OCI-LY7 (cell line): ENCODE results near the gene OR6A2. TPM values are rescaled to one million over a fixed set of nuclear protein-coding genes. Genes with fewer than 3 reads are reported as not detected.

Experiments
- BruUV-seq: library from RNA; stranded (reverse); fragments of 400-500 nt; replicated peaks from 2 replicates; lab custom pipeline; 2021; lab: Mats Ljungman, UMichigan
- CTCF ChIA-PET: fragments of 300-600 bp; sonication (Branson Sonifier 250); formaldehyde crosslinking; loops from one replicate; lab custom pipeline; 2022; ENCODE audit warnings: antibody characterized with exemption; ENCODE audit not compliant: unreplicated experiment; lab: Charles Lee
- POLR2A ChIA-PET: fragments of 300-600 bp; sonication (Branson Sonifier 250); formaldehyde crosslinking; loops from one replicate; lab custom pipeline; 2022; ENCODE audit warnings: antibody characterized with exemption; lab: Charles Lee
- DNase-seq: peaks from one replicate; pipeline ENCODE4 v3.0.0-alpha.2; 2015; ENCODE audit warnings: low spot score
- H2AFZ ChIP-seq: fragments of 200-600 bp; sonication (generic), shearing (Covaris generic); 2 replicates; pipeline ENCODE4 v1.6.1; 2014; ENCODE audit warnings: mild to moderate bottlenecking, antibody characterized with exemption, low read length, moderate library complexity
- H3K27ac ChIP-seq: fragments of 200-600 bp; sonication (generic); 2 replicates; pipeline ENCODE4 v1.5.1; 2014; ENCODE audit warnings: mixed run types, low read depth, mild to moderate bottlenecking, moderate library complexity, low read length, inconsistent platforms; ENCODE audit not compliant: poor library complexity, severe bottlenecking
- H3K36me3 ChIP-seq: fragments of 200-600 bp; sonication (generic); 2 replicates; pipeline ENCODE4 v1.6.1; 2014; ENCODE audit warnings: mild to moderate bottlenecking, antibody characterized with exemption, low read length, moderate library complexity, mixed read lengths; ENCODE audit not compliant: insufficient read depth
- H3K4me1 ChIP-seq: fragments of 200-600 bp; sonication (generic); 2 replicates; pipeline ENCODE4 v1.5.1; 2014; ENCODE audit warnings: mild to moderate bottlenecking, low read length; ENCODE audit not compliant: insufficient read depth, poor library complexity, severe bottlenecking
- H3K4me2 ChIP-seq: fragments of 200-600 bp; sonication (generic); 2 replicates; pipeline ENCODE4 v1.6.1; 2014; ENCODE audit warnings: mild to moderate bottlenecking, low read length
- H3K4me3 ChIP-seq: fragments of 200-600 bp; sonication (generic); 2 replicates; pipeline ENCODE4 v1.5.1; 2014; ENCODE audit warnings: mild to moderate bottlenecking, low read depth, low read length; ENCODE audit not compliant: poor library complexity, severe bottlenecking
- H3K79me2 ChIP-seq: fragments of 200-600 bp; sonication (generic); 2 replicates; pipeline ENCODE4 v1.6.1; 2016; ENCODE audit warnings: low read depth, mild to moderate bottlenecking, low read length, moderate library complexity, mixed read lengths; ENCODE audit not compliant: insufficient read depth
- H3K9me2 ChIP-seq: fragments of 200-600 bp; sonication (generic); 2 replicates; pipeline ENCODE4 v1.6.1; 2016; ENCODE audit warnings: mild to moderate bottlenecking, low read length, mixed read lengths; ENCODE audit not compliant: insufficient read depth
- H3K9me3 ChIP-seq: fragments of 200-600 bp; sonication (generic); 2 replicates; pipeline ENCODE4 v1.6.1; 2014; ENCODE audit warnings: mild to moderate bottlenecking, mixed run types, low read length, mixed read lengths
- H4K20me1 ChIP-seq: fragments of 200-600 bp; sonication (generic); 2 replicates; pipeline ENCODE4 v1.6.1; 2014; ENCODE audit warnings: mild to moderate bottlenecking, antibody characterized with exemption, low read length, moderate library complexity, mixed read lengths; ENCODE audit not compliant: insufficient read depth
- CTCF ChIP-seq: fragments of 200-600 bp; sonication (generic); conservative IDR thresholded peaks from 2 replicates; pipeline ENCODE4 v1.5.1; 2014; ENCODE audit warnings: mild to moderate bottlenecking, antibody characterized with exemption, low read length, moderate library complexity, mixed read lengths
- EZH2phosphoT487 ChIP-seq: fragments of 200-600 bp; sonication (generic); IDR thresholded peaks from 2 replicates; pipeline ENCODE4 v1.6.1; 2018; ENCODE audit warnings: low read depth, borderline replicate concordance, mild to moderate bottlenecking, mixed run types, antibody characterized with exemption, low read length, moderate library complexity, mixed read lengths
- intact Hi-C: fragments of 100-400 bp; cut with micrococcal nuclease; formaldehyde crosslinking; loops from one replicate; pipeline ENCODE4 v1.10.0; 2022; ENCODE audit not compliant: unreplicated experiment
- total RNA-seq, 2 experiments: library from RNA; depleted of rRNA in 1 of 2; stranded (reverse); fragments of >200 nt in 1 of 2; shearing (Covaris generic) in 1 of 2; gene quantifications; 2 replicates each; pipeline ENCODE4 v1.2.3, GENCODE V29; 2014 to 2022

Gene OR6A2
- total RNA-seq, 2 experiments from 2014 or later = 2.2 TPM

GRCh38 chr11:6755953-6756347 lies 43.5 kb downstream of the OR6A2 start:
- Histone ChIP-seq H3K4me3 (no peak overlapping the region), H3K9me2 (no peaks in the 10 kb centered on the region), H2AFZ (no peak overlapping the region), H3K9me3 (no peaks in the 10 kb centered on the region), H3K27ac (no peak overlapping the region), H3K79me2 (no peaks in the 10 kb centered on the region), H3K36me3 (no peaks in the 10 kb centered on the region), H3K4me1 (no peaks in the 10 kb centered on the region), H4K20me1 (no peaks in the 10 kb centered on the region), H3K4me2 (no peak overlapping the region)
- no TSS peak for BruUV-seq
- intact Hi-C loops = no loop called here
- POLR2A ChIA-PET = interaction anchor here (0.6 to 1.3 kb wide), 3 partner anchors 9 to 44 kb away, joined by 3 to 4 read pairs (median 3); no protein-coding TSS in a partner anchor
- no peak for DNase-seq
- CTCF ChIA-PET = interaction anchor here (1.6 kb wide), 1 partner anchor 10 kb away, joined by 12 read pairs; no protein-coding TSS in a partner anchor
- TF ChIP-seq EZH2phosphoT487 = no peak
- no peak for TF ChIP-seq CTCF

- H3K27ac ChIP-seq = no peak overlapping the region
- no peaks in the 10 kb centered on the region for H3K9me2 ChIP-seq
- H2AFZ ChIP-seq = no peak overlapping the region
- H4K20me1 ChIP-seq = no peaks in the 10 kb centered on the region
- H3K79me2 ChIP-seq = no peaks in the 10 kb centered on the region
- no TSS peak for BruUV-seq
- intact Hi-C loops = no loop called here
- no peaks in the 10 kb centered on the region for H3K9me3 ChIP-seq
- H3K4me3 ChIP-seq = no peak overlapping the region
- POLR2A ChIA-PET = interaction anchor here (0.7 to 1.3 kb wide), 4 partner anchors 8 to 23 kb away, joined by 3 to 9 read pairs (median 4); no protein-coding TSS in a partner anchor
- H3K4me2 ChIP-seq = no peak overlapping the region
- no peaks in the 10 kb centered on the region for H3K36me3 ChIP-seq
- peak; percentile 97 for TF ChIP-seq CTCF
- TF ChIP-seq EZH2phosphoT487 = no peak
- peak; percentile 47 for DNase-seq
- CTCF ChIA-PET = interaction anchor here (0.8 to 1.6 kb wide), 3 partner anchors 9 to 17 kb away, joined by 3 to 12 read pairs (median 3); partner anchors contain the start of gene OR2AG2
- H3K4me1 ChIP-seq = no peaks in the 10 kb centered on the region
Observed at GRCh38 chr11:6755303-6755952, 44.1 kb downstream of the OR6A2 start.
